ENCODE data around the gene GVQW3. TPM values are rescaled to one million over a fixed set of nuclear protein-coding genes. Genes with fewer than 3 reads are reported as not detected.
A peak's percentile ranks its signal among the peaks of the same experiment; 100 is the strongest.

Gene GVQW3
- total and polyA plus RNA-seq, 2 of the 13 experiments (the other 11 are each of a cell fraction or from before 2014, with no cell fraction given): 5.0 to 5.6 TPM

GRCh38 chr11:76444384-76445120 is 63.4 kb downstream of the GVQW3 start, which contains the start of gene EMSY (continued):
- TF ChIP-seq, protein P1, sequence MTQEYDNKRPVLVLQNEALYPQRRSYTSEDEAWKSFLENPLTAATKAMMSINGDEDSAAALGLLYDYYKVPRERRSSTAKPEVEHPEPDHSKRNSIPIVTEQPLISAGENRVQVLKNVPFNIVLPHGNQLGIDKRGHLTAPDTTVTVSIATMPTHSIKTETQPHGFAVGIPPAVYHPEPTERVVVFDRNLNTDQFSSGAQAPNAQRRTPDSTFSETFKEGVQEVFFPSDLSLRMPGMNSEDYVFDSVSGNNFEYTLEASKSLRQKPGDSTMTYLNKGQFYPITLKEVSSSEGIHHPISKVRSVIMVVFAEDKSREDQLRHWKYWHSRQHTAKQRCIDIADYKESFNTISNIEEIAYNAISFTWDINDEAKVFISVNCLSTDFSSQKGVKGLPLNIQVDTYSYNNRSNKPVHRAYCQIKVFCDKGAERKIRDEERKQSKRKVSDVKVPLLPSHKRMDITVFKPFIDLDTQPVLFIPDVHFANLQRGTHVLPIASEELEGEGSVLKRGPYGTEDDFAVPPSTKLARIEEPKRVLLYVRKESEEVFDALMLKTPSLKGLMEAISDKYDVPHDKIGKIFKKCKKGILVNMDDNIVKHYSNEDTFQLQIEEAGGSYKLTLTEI (CRISPR knock-in tag; conservative IDR thresholded peaks at IDR 0.05): no peak
- TF ChIP-seq ZNF720 (CRISPR knock-in tag; IDR thresholded peaks at IDR 0.05) (0 out of 2 replicates have a peak, but pooled peaks have one; percentile 56), BCLAF1 (IDR thresholded peaks at IDR 0.05) (no peak), SP2 (CRISPR knock-in tag; IDR thresholded peaks at IDR 0.05) (peak; percentile 44; the same call in 1 of the 2 replicates), POLR2G (IDR thresholded peaks at IDR 0.05; ENCODE audit: low read depth, low read length) (peak; percentile 99), RELA (CRISPR knock-in tag; IDR thresholded peaks at IDR 0.05) (no peak), ADNP (CRISPR knock-in tag; IDR thresholded peaks at IDR 0.05) (no peak), NR2F6 (IDR thresholded peaks at IDR 0.05) (peak; percentile 48; the same call in 1 of the 2 replicates), NR2F6 (CRISPR knock-in tag; IDR thresholded peaks at IDR 0.05) (peak; percentile 59), U2AF2 (IDR thresholded peaks at IDR 0.05; ENCODE audit: low read depth, low read length) (no peak), CEBPG (CRISPR knock-in tag; IDR thresholded peaks at IDR 0.05) (peak; percentile 52; the same call in 1 of the 2 replicates), ZNF891 (CRISPR knock-in tag; IDR thresholded peaks at IDR 0.05) (peak; percentile 77), TEAD3 (CRISPR knock-in tag; optimal IDR thresholded peaks at IDR 0.05; ENCODE audit: borderline replicate concordance) (peak; percentile 90), NAIF1 (CRISPR knock-in tag; IDR thresholded peaks at IDR 0.05; ENCODE audit: borderline replicate concordance) (no peak; the same call in 1 of the 2 replicates), POLR2AphosphoS5 (IDR thresholded peaks at IDR 0.05; ENCODE audit: low read depth, low read length) (peak; percentile 96), ELF1 (CRISPR knock-in tag; IDR thresholded peaks at IDR 0.05) (peak; percentile 67), MTF1 (CRISPR knock-in tag; IDR thresholded peaks at IDR 0.05) (no peak), RBAK (CRISPR knock-in tag; IDR thresholded peaks at IDR 0.05) (no peak), ZNF367 (CRISPR knock-in tag; IDR thresholded peaks at IDR 0.05; ENCODE audit: borderline replicate concordance) (no peak), ZXDC (CRISPR knock-in tag; IDR thresholded peaks at IDR 0.05) (no peak), ZNF557 (CRISPR knock-in tag; IDR thresholded peaks at IDR 0.05) (no peak), TCF7L2 (IDR thresholded peaks at IDR 0.05; ENCODE audit: low read depth, low read length) (no peak)
- TF ChIP-seq, protein P2, sequence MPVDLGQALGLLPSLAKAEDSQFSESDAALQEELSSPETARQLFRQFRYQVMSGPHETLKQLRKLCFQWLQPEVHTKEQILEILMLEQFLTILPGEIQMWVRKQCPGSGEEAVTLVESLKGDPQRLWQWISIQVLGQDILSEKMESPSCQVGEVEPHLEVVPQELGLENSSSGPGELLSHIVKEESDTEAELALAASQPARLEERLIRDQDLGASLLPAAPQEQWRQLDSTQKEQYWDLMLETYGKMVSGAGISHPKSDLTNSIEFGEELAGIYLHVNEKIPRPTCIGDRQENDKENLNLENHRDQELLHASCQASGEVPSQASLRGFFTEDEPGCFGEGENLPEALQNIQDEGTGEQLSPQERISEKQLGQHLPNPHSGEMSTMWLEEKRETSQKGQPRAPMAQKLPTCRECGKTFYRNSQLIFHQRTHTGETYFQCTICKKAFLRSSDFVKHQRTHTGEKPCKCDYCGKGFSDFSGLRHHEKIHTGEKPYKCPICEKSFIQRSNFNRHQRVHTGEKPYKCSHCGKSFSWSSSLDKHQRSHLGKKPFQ (CRISPR knock-in tag; IDR thresholded peaks at IDR 0.05; ENCODE audit: insufficient replicate concordance): no peak
